Measurements from ENCODE around the gene PCSK5. TPM values are rescaled to one million over a fixed set of nuclear protein-coding genes. Genes with fewer than 3 reads are reported as not detected.

PCSK5 gene
- total and polyA plus RNA-seq, 2 of the 8 experiments (the other 6 are each of a cell fraction or from before 2014, with no cell fraction given) = 5.5 to 10.7 TPM

DNA sequence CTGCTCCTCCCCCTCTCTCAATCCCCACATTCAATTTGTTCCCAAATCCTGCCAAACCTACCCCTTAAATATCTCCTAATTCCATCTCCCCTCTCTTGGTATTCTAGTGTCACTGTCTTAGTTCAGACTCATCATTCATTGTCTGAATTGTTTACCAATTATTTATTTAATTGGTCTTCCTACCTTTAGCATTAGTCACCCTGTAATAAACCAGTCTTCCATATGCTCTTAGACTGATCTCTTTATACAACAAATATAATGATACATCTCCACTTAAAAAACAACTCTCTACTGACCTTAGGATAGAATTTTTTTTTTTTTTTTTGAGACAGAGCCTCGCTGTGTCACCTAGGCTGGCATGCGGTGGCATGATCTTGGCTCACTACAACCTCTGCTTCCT, 452.4 kb downstream of the PCSK5 start:
- Histone ChIP-seq H2AFZ (ENCODE audit: low read length) (no peak overlapping the region), H2BK120ac (replicated peaks; ENCODE audit: low read depth, low read length) (no peak overlapping the region), H3K56ac (replicated peaks; ENCODE audit: insufficient read length, low read depth, low read length) (no peak overlapping the region), H4K20me1 (replicated peaks in 1 of 2; ENCODE audit: control insufficient read depth in 1 of 2, insufficient read depth in 2 of 2, low read length in 2 of 2) (no peaks in the 10 kb centered on the region), H2BK15ac (ENCODE audit: low read length) (no peak overlapping the region), H3K79me1 (ENCODE audit: low read depth, low read length) (no peaks in the 10 kb centered on the region), H3K27me3 (replicated peaks in 1 of 4; ENCODE audit: control insufficient read depth in 3 of 4, extremely low read depth in 1 of 4, insufficient read depth in 3 of 4, low read length in 3 of 4) (no peaks in the 10 kb centered on the region), H3K18ac (ENCODE audit: extremely low read depth, low read length) (no peak overlapping the region), H3K4ac (replicated peaks; ENCODE audit: insufficient read length, low read depth, low read length) (no peak overlapping the region), H3K4me3 (ENCODE audit: extremely low read depth in 1 of 4, insufficient read depth in 2 of 4, low read depth in 3 of 4, low read length in 4 of 4) (no peak overlapping the region), H3K4me1 (replicated peaks in 1 of 4; ENCODE audit: control insufficient read depth in 3 of 4, insufficient read depth in 4 of 4, low read length in 3 of 4) (no peaks in the 10 kb centered on the region), H2BK20ac (ENCODE audit: low read length) (no peak overlapping the region), H3K79me2 (ENCODE audit: control insufficient read depth in 1 of 2, insufficient read depth in 2 of 2, low read length in 2 of 2) (no peaks in the 10 kb centered on the region), H4K91ac (replicated peaks; ENCODE audit: insufficient read length, low read length) (no peak overlapping the region), H3K23ac (ENCODE audit: insufficient read length) (no peak overlapping the region), H4K8ac (ENCODE audit: extremely low read depth, insufficient read depth, low read length) (no peak overlapping the region), H3K14ac (ENCODE audit: insufficient read length) (no peak overlapping the region), H3K4me2 (ENCODE audit: insufficient read depth in 1 of 2, low read depth in 2 of 2, low read length in 2 of 2) (no peak overlapping the region), H3K36me3 (ENCODE audit: control insufficient read depth in 2 of 4, insufficient read depth in 4 of 4, low read length in 3 of 4) (no peaks in the 10 kb centered on the region), H3K23me2 (ENCODE audit: low read depth, low read length) (no peaks in the 10 kb centered on the region), H2BK5ac (ENCODE audit: low read depth, low read length) (no peak overlapping the region), H3K9ac (replicated peaks in 1 of 4; ENCODE audit: extremely low read depth in 1 of 4, low read depth in 3 of 4, low read length in 3 of 4) (no peak overlapping the region), H3K27ac (ENCODE audit: low read depth, low read length) (no peak overlapping the region), H2BK12ac (ENCODE audit: low read depth, low read length) (no peak overlapping the region), H3K9me3 (ENCODE audit: insufficient read depth in 2 of 2, low read depth in 1 of 2, low read length in 1 of 2) (no peaks in the 10 kb centered on the region), H2AK5ac (ENCODE audit: low read depth, low read length) (no peak overlapping the region), H4K5ac (ENCODE audit: insufficient read length, low read depth, low read length) (no peak overlapping the region)
- ChIA-PET POLR2A (ENCODE audit: partially characterized antibody) (no interaction called here), CTCF (ENCODE audit: partially characterized antibody) (interaction anchor here (0.7 kb wide), 1 partner anchor 362 kb away, joined by 3 read pairs; no protein-coding TSS in a partner anchor)
- DNase-seq (ENCODE audit: low read depth in 1 of 2, low spot score in 2 of 2) = no peak
- 85% methylated on average over 2 of the region's 2 CpGs; no CpG with 5 or more reads in 1 of the 2 experiments for WGBS, 2 experiments (ENCODE audit: extremely low coverage in 1 of 2, insufficient coverage in 1 of 2, insufficient read length in 1 of 2, insufficient replicate concordance in 2 of 2, low coverage in 1 of 2, low lambda C conversion rate in 2 of 2, missing lambda C conversion rate in 1 of 2)
- no peak for FAIRE-seq
- no peak for TF ChIP-seq POLR2A (IDR thresholded peaks at IDR 0.05; ENCODE audit: control extremely low read depth in 1 of 2, low read depth in 2 of 2, low read length in 2 of 2)
- no peak for TF ChIP-seq TEAD4 (IDR thresholded peaks at IDR 0.05; ENCODE audit: low read depth, low read length)
- TF ChIP-seq EZH2 (IDR thresholded peaks at IDR 0.05; ENCODE audit: low read depth, low read length, severe bottlenecking) = no peak
- TF ChIP-seq, protein P1, sequence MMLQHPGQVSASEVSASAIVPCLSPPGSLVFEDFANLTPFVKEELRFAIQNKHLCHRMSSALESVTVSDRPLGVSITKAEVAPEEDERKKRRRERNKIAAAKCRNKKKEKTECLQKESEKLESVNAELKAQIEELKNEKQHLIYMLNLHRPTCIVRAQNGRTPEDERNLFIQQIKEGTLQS (IDR thresholded peaks at IDR 0.05; ENCODE audit: insufficient read depth, low read depth, low read length) = no peak
- TF ChIP-seq ASH2L (IDR thresholded peaks at IDR 0.05; ENCODE audit: low read length) = no peak
- TF ChIP-seq KDM4A (IDR thresholded peaks at IDR 0.05; ENCODE audit: low read depth, low read length, severe bottlenecking) = no peak
- TF ChIP-seq SIRT6 (IDR thresholded peaks at IDR 0.05; ENCODE audit: low read length) = no peak
- no peak for TF ChIP-seq HDAC6 (IDR thresholded peaks at IDR 0.05; ENCODE audit: low read depth, low read length)
- no peak for TF ChIP-seq CBX8 (IDR thresholded peaks at IDR 0.05; ENCODE audit: borderline replicate concordance, low read depth, low read length)
- TF ChIP-seq RAD21 (IDR thresholded peaks at IDR 0.05 in 1 of 2, conservative IDR thresholded peaks at IDR 0.05 in 1 of 2; ENCODE audit: low read depth in 2 of 2, low read length in 2 of 2) = no peak
- no peak for TF ChIP-seq KDM1A (IDR thresholded peaks at IDR 0.05; ENCODE audit: borderline replicate concordance, low read length)
- no peak for TF ChIP-seq CTCF (IDR thresholded peaks at IDR 0.05; ENCODE audit: control extremely low read depth in 1 of 3, insufficient read depth in 1 of 3, low read depth in 1 of 3, low read length in 3 of 3)
